Measurements from ENCODE around the gene PPIF. TPM values are rescaled to one million over a fixed set of nuclear protein-coding genes. Genes with fewer than 3 reads are reported as not detected.

The PPIF gene
- total and polyA plus RNA-seq, 2 donors (not counting 3 experiments of a cell fraction or from before 2014, with no cell fraction given): 50.7 to 51.2 TPM

DNA sequence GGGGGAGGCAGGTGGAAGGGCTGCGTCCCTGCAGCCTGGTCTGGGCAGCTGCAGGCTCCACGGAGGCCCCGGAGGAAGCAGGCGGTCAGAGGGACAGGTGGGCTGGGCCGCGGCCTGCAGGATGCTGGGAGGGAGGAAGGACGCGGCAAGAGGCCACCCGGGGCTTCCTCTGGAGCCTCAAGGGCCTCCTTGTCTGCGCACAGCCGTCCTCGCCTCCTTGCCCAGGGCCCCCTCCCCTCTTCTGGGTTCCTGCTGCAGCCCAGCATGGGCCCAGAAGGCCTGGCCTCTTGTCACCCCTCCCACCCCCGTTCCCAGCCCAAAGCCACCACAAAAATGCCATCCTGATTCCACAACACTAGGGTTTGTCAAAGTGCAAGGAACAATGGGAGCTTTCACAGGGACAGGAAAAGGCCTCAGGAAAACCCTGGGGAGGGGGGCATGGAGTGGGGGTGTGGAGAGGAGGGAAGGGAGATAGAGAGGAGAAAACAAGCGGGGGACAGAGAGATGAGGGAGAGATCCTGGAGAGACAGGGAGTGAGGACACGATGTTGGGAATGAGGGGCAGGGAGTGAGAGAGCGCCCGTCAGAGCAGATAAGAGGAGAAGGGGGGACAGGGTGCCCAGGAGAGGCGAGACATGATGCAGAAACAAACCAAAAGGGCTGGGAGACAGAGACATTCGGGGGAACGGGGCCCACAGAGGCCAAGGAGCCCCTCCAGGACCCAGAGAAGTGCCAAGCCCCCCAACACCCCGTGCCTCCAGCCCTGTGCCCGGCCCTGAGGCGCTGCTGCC lies 56.4 kb downstream of the PPIF start:
- Histone ChIP-seq H4K20me1 (replicated peaks; ENCODE audit: control insufficient read depth, extremely low read depth, insufficient read depth, low read length) (no peaks in the 10 kb centered on the region), H3K4me1 (ENCODE audit: control insufficient read depth, extremely low read depth, insufficient read depth, low read length) (peaks cover 26% of the 10 kb centered on the region), H2AFZ (ENCODE audit: low read depth, low read length) (peak overlapping the region; percentile 63), H3K9me3 (replicated peaks; ENCODE audit: control insufficient read depth, insufficient read depth, low read length) (no peaks in the 10 kb centered on the region), H3K9ac (replicated peaks; ENCODE audit: extremely low read depth, insufficient read depth, low read length) (no peak overlapping the region), H3K27ac (ENCODE audit: insufficient read depth, low read depth, low read length) (no peak overlapping the region), H3K4me3 (replicated peaks in 1 of 3; ENCODE audit: insufficient read depth in 1 of 3, low read depth in 1 of 3, low read length in 3 of 3) (no peak overlapping the region), H3K79me2 (ENCODE audit: control insufficient read depth, insufficient read depth, low read length) (no peaks in the 10 kb centered on the region), H3K27me3 (ENCODE audit: control insufficient read depth in 2 of 2, insufficient read depth in 2 of 2, low read length in 2 of 2) (no peaks in the 10 kb centered on the region), H3K4me2 (ENCODE audit: insufficient read depth, low read length) (no peak overlapping the region), H3K36me3 (ENCODE audit: control insufficient read depth in 2 of 2, extremely low read depth in 1 of 2, insufficient read depth in 2 of 2, low read length in 2 of 2) (no peaks in the 10 kb centered on the region), H3K9me1 (replicated peaks; ENCODE audit: control insufficient read depth, extremely low read depth, insufficient read depth, low read length) (no peaks in the 10 kb centered on the region)
- DNase-seq (ENCODE audit: low read depth, low spot score): peak; percentile 34
- no TSS peak for BruUV-seq (replicated peaks)
- intact Hi-C loops (cut with micrococcal nuclease) (loop anchor here (1.0 to 5.0 kb wide), 2 partner anchors 41 to 56 kb away; partner anchors contain the start of gene PPIF), dilution Hi-C loops (cut with MboI; ENCODE audit: extremely low pct_ligation_motif_present, low sequenced_read_pairs) (no loop called here)
- TF ChIP-seq FOS (IDR thresholded peaks at IDR 0.05; ENCODE audit: borderline replicate concordance, insufficient read depth, low read length) (no peak), EZH2 (IDR thresholded peaks at IDR 0.05; ENCODE audit: borderline replicate concordance, low read depth, low read length, severe bottlenecking) (no peak), GATA2 (IDR thresholded peaks at IDR 0.05; ENCODE audit: insufficient read depth, insufficient read length, low read depth, low read length) (no peak), POLR2AphosphoS5 (IDR thresholded peaks at IDR 0.05; ENCODE audit: insufficient read depth, low read depth, low read length) (no peak), JUN (IDR thresholded peaks at IDR 0.05; ENCODE audit: borderline replicate concordance, insufficient read depth, insufficient read length, low read depth) (no peak), POLR2A (IDR thresholded peaks at IDR 0.05; ENCODE audit: low read depth, low read length) (no peak), MYC (IDR thresholded peaks at IDR 0.05; ENCODE audit: low read depth, low read length) (no peak)
- TF ChIP-seq, protein P1, sequence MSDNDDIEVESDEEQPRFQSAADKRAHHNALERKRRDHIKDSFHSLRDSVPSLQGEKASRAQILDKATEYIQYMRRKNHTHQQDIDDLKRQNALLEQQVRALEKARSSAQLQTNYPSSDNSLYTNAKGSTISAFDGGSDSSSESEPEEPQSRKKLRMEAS (IDR thresholded peaks at IDR 0.05; ENCODE audit: insufficient read depth, insufficient read length): no peak
- TF ChIP-seq, protein P2, sequence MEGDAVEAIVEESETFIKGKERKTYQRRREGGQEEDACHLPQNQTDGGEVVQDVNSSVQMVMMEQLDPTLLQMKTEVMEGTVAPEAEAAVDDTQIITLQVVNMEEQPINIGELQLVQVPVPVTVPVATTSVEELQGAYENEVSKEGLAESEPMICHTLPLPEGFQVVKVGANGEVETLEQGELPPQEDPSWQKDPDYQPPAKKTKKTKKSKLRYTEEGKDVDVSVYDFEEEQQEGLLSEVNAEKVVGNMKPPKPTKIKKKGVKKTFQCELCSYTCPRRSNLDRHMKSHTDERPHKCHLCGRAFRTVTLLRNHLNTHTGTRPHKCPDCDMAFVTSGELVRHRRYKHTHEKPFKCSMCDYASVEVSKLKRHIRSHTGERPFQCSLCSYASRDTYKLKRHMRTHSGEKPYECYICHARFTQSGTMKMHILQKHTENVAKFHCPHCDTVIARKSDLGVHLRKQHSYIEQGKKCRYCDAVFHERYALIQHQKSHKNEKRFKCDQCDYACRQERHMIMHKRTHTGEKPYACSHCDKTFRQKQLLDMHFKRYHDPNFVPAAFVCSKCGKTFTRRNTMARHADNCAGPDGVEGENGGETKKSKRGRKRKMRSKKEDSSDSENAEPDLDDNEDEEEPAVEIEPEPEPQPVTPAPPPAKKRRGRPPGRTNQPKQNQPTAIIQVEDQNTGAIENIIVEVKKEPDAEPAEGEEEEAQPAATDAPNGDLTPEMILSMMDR (IDR thresholded peaks at IDR 0.05; ENCODE audit: extremely low read depth in 1 of 2, insufficient read depth in 1 of 2, low read depth in 1 of 2, low read length in 2 of 2): no peak
- POLR2A ChIA-PET: no interaction called here
- peak; percentile 77 for FAIRE-seq
- CTCF ChIA-PET: interaction anchor here (0.9 to 1.5 kb wide), 2 partner anchors 29 to 64 kb away, joined by 3 to 9 read pairs; no protein-coding TSS in a partner anchor
